HG02938 (cell line): ENCODE results near the gene LYZL6.

ENCODE experiments used
- ATAC-seq: cut with Tn5 transposase; IDR thresholded peaks from one replicate; pipeline ENCODE4 v1.9.1; 2021; ENCODE audit warnings: mild to moderate bottlenecking, moderate library complexity; ENCODE audit not compliant: unreplicated experiment

The LYZL6 gene, protein sequence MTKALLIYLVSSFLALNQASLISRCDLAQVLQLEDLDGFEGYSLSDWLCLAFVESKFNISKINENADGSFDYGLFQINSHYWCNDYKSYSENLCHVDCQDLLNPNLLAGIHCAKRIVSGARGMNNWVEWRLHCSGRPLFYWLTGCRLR

DNA sequence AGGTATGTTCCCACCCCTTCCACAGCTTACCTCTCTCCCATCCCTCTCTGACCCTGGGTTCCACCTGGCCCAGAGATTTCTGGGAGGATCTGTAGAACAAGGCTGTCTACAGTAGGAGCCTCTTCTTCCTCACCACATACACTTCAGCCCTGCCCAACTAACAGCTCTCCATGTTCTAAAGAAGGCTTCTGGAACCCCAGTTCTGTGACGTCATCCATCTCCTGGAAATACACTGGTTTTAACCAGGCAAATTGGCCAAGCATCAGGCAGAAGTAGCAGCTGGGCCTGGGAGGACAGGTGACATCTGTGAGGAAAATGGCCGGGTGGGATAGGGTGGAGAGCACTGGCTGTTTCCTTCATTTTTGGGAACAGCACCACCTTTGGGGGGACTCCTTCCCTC lies at the start of gene LYZL6:
Gene LYZL6 (minus strand): TSS at position 177 of the 400 bp plus-strand sequence. CDS start 4,357 bp downstream, outside the sequence.
- ATAC-seq = no peak

DNA sequence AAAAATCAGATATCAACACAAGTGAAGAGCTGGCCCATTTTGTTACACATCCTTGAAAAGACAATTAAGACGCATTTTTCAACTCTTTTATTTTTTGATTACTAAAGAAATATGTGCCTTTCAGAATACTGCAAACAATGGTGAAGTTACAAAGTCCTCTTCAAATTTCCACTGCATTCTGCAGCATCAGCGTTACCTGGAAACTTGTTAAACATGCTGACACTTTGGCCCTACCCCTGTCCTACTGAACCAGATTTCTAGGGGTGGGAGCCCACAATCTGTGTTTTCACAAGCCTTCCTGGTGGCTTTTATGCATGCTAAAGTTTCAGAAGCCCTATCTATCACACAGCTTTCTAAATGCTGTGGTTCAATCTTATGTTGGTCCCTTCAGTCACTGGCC lies 47.6 kb upstream of the LYZL6 start:
- no peak for ATAC-seq

DNA sequence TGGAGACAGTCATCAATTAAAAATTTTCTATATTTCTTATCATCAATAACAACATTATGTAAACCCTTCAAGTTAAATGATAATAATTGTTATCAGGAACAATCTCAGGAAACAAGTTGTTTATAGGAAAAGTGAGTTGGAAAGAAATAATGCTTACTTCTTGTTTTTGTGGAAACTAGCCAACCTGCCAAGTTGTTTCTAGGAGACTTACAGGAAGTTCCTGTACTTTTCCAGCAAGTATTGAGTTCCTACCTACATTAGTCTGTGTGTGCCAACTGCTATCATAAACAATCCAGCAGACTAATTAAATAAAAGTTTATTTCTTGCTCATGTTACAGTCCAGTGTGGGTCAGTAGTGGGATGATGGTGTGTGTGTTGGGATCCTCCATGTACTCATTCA lies 44.7 kb upstream of the LYZL6 start:
- ATAC-seq = no peak

DNA sequence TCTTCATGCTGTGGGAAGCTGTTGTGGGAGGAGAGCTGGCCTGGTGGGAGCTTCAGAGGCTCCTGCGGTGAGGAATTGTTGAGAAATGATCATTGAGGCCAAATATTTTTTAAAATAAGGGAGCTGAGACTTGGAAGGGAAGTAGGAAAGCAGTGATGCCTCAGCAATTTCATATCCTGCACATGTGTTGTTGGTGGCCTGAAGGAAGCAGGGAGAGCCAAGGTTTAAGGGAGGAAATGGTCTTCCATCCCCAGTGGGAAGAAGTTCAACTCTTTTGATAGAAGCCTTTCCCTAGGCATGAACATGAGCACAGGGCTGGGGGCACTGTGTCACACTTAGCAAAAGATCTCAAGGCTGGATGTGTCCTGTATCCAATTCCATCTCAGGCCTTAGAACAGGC lies 43.1 kb upstream of the LYZL6 start, which contains the start of gene CCL14:
Gene CCL14 (minus strand): TSS at position 87 of the 400 bp plus-strand sequence. CDS start 80 bp downstream, at position 7.
- ATAC-seq = no peak

DNA sequence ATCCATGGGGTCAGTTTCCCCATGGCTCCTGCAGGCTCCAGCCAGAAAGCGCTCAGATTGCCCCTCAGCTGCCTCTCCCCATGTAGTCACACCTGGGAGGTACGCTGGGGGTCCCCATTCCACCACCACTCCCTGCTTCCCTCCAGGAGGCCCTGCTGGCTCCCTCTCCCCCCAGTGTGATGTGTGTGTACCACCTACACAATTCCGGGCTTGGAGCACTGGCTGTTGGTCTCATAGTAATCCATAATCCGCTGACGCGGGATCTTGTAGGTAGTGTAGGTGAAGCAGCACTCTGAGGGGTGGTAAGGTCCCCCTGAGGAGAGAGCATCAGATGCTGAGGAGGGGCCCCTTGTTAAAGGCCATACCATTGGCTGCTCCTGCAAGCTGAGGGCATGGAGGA lies 40.6 kb upstream of the LYZL6 start:
- ATAC-seq = no peak

DNA sequence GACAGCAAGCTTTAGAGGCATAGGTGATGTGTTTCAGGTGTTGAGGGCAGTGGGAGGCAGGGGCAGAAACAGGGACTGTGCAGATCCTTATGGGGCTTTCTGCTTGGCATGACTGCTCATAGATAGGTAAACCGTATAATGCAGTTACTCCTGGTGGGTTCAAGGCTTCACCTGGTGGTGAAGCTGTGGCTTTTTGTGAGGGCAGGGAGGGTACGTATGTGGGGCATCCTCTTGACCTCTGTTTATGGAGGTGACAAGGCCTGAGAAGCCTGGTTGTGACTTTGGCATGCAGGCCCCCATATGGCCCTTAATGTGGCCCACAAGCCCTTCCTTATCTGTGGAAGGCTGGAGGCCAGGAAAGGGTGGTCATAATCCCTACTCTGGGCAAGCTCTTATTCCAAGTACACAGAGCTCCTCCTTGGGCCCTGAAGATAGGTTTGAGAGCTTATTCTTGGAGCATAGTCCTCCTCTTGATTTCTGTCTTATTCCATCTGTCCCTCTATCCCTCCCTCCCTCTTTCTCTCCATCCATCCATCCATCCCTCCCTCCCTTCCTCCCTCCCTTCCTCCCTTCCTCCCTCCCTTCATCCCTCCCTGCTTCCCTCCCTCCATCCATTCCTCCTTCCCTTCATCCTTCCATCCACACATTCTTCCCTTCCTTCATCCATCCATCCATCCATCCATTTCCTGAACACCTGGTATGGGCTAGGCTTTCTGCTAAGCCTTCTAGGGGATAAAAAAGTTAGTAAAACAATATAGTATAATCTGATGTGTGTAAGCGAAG lies 39.1 kb upstream of the LYZL6 start:
- no peak for ATAC-seq

DNA sequence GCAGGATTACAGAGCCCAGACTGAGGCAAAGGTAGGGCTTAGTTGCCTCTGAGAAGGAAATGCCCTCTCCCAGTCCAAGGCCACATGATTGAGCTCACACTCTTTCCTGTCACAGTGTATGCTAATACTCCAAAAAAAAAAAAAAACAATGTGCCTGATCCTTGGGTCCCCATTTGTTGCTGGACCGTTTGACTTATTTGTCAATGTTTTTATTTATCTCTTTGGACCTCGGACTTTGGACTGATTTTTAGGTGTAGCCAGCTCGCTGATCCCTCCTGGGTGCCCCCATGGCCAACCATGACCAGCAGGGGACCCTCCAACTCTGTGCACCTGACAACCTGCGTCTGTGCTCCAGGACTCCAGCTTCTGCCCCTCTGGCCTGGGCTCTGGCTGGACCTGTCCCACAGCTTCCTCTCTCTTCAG lies 38.4 kb upstream of the LYZL6 start:
- ATAC-seq = no peak

DNA sequence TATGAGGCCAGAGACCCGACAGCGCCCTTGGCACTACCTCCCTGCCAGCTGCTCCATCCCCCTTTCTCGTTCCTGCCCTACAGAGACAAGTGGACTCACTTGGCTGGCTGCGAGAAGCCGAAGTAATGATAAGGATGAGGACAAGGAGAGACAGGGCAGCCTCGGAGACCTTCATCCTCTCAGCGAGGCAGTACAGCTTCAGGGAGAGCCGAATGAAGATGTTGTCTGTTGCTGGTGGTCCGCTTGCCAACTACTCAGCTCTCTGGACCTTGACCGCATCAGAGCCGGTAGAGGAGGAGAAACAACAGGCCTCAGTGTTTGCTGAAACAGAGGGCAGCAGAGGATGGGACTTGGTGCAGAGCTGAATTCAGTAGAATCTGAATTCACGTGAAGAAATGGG lies 37.7 kb upstream of the LYZL6 start, which contains the start of gene CCL16:
Gene CCL16 (minus strand): TSS at position 252 of the 400 bp plus-strand sequence. CDS start 77 bp downstream, at position 175.
- no peak for ATAC-seq

DNA sequence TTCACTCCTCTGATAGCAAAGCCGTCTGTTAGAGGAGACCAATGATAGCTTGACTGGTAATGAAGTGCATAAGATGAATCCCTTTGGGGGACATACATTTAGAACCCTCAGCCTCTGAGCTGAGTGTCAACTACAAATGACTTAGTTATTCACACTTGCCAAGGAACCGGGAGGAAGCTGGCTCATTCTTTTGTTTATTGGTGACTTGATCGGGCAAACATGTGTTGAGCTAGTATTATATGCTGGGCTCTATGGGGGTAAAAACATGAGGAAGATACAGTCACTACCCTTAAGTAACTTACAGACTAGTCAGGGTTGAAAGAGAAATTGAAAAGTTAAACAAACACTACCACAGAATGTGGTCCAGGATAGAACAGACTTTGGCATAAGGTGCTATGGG lies 34.8 kb upstream of the LYZL6 start:
- ATAC-seq = no peak

DNA sequence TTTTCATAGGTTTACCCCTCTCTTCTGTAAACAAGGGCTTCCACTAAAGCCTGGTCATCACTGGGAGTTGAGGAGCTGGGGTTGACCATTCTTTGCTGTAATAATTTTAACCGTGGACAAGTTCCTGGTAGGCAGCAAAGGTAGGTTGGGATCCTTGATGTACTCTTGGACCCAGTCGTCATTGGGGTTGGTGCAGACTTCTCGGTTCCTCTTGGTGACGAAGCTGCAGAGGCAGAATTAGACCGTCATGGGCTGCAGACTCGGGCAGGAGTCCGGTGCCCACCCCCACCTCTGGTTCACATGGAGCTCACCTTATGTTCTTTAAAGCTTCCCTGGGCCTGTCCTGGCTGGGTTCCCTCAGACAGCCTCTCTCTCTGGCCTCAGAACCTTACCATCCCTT lies 34.0 kb upstream of the LYZL6 start:
- ATAC-seq = no peak

DNA sequence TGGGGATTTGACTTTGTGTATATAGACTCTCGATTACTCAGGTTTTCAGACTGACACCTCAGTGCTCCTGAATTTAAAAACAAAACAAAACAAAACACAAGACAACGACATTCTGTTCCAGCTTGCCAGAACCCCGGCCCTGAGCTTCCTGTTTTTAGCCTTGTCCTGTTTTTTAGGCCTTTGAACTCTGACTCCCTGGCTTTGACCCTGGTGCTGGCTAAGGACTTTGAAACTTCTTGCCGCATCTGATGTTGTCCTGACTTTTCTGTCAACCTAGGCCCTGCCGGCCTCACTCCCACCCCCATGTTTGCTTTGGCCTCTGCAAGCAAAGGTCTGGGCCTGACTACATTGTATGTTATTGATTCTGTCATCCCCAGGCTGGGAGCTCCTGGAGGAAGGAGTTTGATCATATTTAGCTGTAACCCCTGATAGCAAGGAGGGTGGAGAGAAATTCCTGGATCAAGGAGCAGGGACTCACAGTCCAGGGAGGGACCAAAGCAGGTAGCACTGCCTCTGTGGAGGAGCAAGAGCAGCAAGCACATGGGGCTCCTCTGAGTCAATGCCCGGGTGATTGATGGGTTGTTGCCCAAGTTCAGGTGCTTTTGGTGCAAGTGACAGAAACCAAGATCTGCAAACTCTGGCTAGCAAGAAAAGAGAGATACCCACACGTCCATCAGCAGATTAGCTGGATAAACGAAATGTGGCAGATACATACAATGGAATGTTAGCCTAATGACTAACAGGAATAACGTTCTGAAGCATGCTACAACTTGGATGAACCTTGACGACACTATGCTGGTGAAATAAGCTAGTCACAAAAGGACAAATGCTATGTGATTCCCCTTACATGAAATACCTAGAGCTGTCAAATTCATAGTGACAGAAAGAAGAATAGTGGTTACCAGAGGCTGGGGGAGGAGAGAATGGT lies 30.1 kb upstream of the LYZL6 start:
- no peak for ATAC-seq

DNA sequence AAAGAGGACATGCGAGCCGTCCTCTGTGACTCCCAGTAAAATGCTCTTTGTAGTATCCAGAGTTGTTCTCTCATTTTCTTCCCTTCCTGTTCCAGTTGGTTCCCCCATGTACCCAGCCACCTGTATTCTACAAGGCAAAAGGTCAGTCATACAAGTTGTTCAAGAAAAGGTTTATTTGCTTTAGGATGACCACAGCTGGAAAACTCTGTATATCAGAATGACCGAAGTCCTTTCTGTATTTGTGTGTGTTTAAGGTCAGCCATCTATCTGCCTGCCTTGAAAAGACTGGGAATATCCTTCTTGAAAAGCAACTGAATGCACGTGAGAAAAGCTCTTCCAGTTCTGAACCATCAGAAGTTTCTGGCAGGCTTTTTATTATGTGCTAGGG lies 29.4 kb upstream of the LYZL6 start:
- no peak for ATAC-seq

DNA sequence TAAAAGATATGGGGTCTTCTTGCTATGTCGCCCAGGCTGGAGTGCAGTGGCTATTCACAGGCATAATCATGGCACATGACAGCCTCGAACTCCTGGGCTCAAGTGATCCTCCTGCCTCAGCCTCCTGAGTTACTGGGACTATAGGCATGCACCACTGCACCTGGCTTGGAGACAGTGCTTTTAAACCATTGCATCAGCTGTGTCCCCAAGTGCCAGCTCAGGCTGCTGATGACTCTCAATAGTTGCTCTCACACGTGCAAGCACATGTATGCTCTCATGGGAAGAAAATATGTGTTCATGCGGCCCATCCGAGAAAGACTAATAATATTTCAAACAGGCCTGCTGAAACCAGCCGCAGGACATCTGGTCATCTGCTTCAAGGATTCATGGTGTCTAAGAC lies 29.0 kb upstream of the LYZL6 start:
- no peak for ATAC-seq

DNA sequence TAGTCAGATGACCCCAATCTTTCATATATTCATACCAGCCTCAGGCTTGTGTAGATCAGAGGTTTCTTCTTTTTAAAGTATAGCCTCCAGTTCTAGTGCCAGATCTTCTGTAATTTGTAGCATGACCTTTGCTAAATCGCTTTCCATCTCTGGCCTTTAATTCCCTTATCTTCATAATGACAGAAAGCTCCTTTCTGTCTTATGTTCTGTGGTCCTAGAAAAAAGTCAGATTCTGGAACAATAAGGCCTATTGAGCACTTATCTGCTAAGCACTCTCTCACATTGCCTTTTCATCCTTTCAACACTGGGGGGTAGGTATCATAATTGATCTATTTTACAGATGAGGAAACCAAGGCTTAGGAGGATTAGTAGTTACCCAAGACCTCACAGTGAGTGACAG lies 28.6 kb upstream of the LYZL6 start:
- ATAC-seq = no peak

DNA sequence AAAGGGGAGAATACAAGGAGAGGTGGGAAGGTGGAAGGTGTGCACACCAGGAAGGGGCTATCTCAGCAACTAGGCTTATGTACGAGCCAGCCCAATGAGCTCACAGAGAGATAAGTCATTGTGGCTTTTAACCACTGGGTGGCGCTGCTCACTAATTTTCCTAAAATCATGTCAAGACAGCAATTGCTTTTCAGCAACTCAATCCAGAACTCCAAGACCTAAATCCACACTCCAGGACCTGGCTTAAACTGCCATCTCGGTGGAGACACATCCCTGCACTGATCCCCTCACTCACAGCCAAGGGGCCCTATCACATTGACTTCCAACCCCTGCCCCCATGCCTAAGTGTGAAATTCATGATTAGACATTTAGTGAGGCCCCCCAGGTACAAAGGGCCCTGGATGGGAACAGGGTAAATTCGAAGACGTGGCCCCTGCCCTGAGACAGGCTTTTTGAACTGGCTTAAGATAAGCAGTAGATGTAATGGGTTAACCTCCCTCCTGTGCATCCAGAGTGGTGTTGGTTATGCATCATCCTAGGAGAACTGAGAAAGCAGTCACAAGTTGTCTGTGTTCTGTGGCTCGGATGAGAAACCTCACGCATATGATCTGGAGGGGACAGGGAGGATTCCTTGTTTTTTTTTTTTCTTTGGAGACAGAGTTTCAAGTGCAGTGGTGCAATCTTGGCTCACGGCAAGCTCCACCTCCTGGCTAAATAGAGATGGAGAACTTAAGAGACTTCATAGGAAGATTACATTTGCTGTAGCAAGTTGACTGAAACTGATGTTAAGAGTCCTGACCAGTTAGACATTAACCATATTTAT lies 26.3 kb upstream of the LYZL6 start:
- ATAC-seq = no peak

DNA sequence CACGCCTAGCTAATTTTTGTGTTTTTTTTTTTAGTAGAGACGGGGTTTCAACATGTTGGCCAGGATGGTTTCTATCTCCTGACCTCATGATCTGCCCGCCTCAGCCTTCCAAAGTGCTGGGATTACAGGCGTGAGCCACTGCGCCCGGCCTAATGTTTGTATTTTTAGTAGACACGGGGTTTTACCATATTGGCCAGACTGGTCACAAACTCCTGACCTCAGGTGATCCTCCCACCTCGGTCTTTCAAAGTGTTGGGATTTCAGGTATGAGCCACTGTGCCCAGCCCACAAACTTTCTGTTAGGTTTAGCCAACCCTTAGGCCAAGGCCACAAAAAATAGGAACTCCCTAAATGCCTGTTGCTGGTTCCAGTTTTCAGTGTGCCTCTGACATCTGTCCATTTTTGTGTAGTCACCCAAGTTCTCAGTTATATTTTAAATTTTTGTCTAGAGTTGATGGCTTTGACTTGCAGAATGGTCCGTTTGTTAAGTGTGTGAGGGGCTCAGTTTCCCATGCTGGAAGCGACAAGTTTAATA lies 25.1 kb upstream of the LYZL6 start:
- ATAC-seq = no peak

DNA sequence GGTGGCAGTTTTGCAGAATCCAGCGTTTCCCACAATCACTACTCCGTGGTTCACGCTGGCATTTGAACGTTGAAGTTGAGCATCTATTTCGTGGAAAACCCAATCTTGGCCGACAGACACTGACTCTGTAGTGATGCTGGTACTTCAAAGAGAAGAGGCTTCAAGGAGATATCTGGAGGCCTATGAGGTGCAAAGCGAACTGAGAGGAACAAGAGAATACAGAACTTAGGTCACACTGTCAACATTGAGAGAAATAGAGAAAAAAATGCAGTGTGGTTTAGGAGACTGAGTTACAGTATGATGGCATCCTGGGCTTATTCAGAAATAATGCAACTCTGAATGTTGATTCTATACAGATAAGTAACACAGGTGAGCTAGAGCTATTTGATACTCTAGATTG lies 21.8 kb upstream of the LYZL6 start:
- no peak for ATAC-seq

DNA sequence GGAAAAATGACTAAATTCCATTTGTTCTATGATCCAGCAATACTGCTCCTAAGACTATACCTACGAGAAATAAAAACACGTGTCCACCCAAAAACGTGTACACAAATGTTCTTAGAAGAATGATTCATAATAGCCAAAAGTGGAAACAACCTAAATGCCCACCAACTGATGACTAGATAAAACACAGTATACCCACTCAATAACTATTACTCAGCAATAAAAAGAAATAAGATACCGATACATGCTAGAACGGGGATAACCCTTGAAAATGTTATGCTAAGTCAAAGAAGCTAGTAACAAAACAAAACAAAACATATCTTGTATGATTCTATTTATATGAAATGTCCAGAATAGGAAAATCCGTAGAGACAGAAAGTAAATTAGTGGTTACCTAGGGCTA lies 20.1 kb upstream of the LYZL6 start:
- ATAC-seq = no peak

DNA sequence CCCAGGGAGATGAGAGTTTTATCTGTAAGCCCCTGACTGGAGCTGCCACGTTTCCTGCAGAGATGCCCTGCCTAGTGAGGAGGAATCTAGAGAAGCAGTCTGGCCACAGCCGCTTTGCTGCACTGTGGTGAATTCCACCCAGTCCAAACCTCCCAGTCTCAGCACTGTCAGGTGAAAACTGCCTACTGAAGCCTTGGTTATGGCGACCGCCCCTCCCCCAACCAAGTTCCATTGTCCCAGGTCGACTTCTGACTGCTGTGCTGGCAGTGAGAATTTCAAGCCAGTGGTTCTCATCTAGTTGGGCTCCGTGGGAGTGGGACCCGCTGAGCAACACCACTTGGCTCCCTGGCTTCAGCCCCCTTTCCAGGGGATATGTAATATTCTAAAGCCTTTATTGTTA lies 10.2 kb upstream of the LYZL6 start:
- no peak for ATAC-seq

DNA sequence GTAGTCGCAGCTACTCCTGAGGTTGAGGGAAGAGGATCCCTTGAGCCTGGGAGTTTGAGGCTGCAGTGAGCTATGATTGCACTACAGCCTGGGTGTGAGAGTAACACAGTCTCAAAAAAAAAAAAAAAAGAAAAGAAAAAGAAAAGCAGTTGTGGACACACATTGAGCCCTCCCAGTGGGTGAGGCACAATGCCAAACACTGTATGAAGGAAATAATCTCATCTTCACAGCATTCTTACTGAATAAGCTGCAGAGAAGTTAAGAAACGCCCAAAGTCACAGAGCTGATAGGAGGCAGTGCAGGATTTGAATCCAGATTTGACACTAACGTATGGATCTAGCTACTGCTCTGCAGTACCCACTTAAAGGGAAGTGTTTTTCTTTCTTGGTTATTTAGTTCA lies 5.9 kb upstream of the LYZL6 start:
- no peak for ATAC-seq
